HepG2 (cell line): Measurements from ENCODE around the gene ZNF19. TPM values are rescaled to one million over a fixed set of nuclear protein-coding genes. Genes with fewer than 3 reads are reported as not detected.

Source experiments
- GABPB1 ChIP-seq: IDR thresholded peaks from 2 replicates; pipeline ENCODE4 v1.6.1; 2016; ENCODE audit warnings: mild to moderate bottlenecking, missing genetic modification reagents, moderate library complexity, missing compliant biosample characterization
- HDAC1 ChIP-seq: sonication (generic); formaldehyde crosslinking; IDR thresholded peaks from 2 replicates; pipeline ENCODE4 v1.5.1; 2020; ENCODE audit warnings: mild to moderate bottlenecking, missing genetic modification reagents
- HDAC6 ChIP-seq: fragments of 200-600 bp; sonication (generic); IDR thresholded peaks from 2 replicates; pipeline ENCODE4 v1.7.0; 2017; ENCODE audit warnings: mild to moderate bottlenecking, antibody characterized with exemption, low read length, low read depth
- HNRNPH1 ChIP-seq: fragments of 200-400 bp; formaldehyde crosslinking; optimal IDR thresholded peaks from 2 replicates; pipeline ENCODE3; 2017; ENCODE audit warnings: mild to moderate bottlenecking, low read depth, low read length
- KLF12 ChIP-seq: sonication (generic); formaldehyde crosslinking; IDR thresholded peaks from 2 replicates; pipeline ENCODE4 v1.4.0; 2020; ENCODE audit warnings: missing genetic modification reagents, borderline replicate concordance
- KMT2A ChIP-seq: sonication (generic); formaldehyde crosslinking; IDR thresholded peaks from 2 replicates; pipeline ENCODE4 v1.4.0; 2020; ENCODE audit warnings: missing genetic modification reagents
- NKX3-1 ChIP-seq: sonication (generic); formaldehyde crosslinking; IDR thresholded peaks from 2 replicates; pipeline ENCODE4 v1.5.0; 2020; ENCODE audit warnings: missing genetic modification reagents
- PBX3 ChIP-seq: sonication (generic); formaldehyde crosslinking; IDR thresholded peaks from 2 replicates; pipeline ENCODE4 v1.8.1; 2023; ENCODE audit warnings: missing genetic modification reagents, inconsistent platforms, borderline replicate concordance
- SALL2 ChIP-seq: sonication (generic); formaldehyde crosslinking; IDR thresholded peaks from 2 replicates; pipeline ENCODE4 v1.8.1; 2023; ENCODE audit warnings: mild to moderate bottlenecking, missing genetic modification reagents, inconsistent platforms
- SETDB1 ChIP-seq: sonication (generic); formaldehyde crosslinking; IDR thresholded peaks from 2 replicates; pipeline ENCODE4 v1.5.1; 2020; ENCODE audit warnings: missing genetic modification reagents, mild to moderate bottlenecking, borderline replicate concordance
- SMARCC2 ChIP-seq: fragments of 450-650 bp; IDR thresholded peaks from 2 replicates; pipeline ENCODE4 v1.6.1; 2017; ENCODE audit warnings: antibody characterized with exemption, mild to moderate bottlenecking
- SP5 ChIP-seq: IDR thresholded peaks from 2 replicates; pipeline ENCODE4 v1.6.1; 2016; ENCODE audit warnings: low read depth, borderline replicate concordance
- ZBTB33 ChIP-seq: sonication (generic); formaldehyde crosslinking; IDR thresholded peaks from 2 replicates; pipeline ENCODE4 v1.4.0; 2020; ENCODE audit warnings: missing genetic modification reagents
- ZBTB46 ChIP-seq: sonication (generic); formaldehyde crosslinking; IDR thresholded peaks from 2 replicates; pipeline ENCODE4 v1.4.0; 2020; ENCODE audit warnings: mild to moderate bottlenecking, missing genetic modification reagents, borderline replicate concordance
- ZNF512B ChIP-seq: sonication (generic); formaldehyde crosslinking; IDR thresholded peaks from 2 replicates; pipeline ENCODE4 v1.5.1; 2020; ENCODE audit warnings: missing genetic modification reagents, mild to moderate bottlenecking, borderline replicate concordance
- ZNF556 ChIP-seq: sonication (generic); formaldehyde crosslinking; IDR thresholded peaks from 2 replicates; pipeline ENCODE4 v1.4.0; 2020; ENCODE audit warnings: mild to moderate bottlenecking, missing genetic modification reagents, borderline replicate concordance
- ZNF558 ChIP-seq: sonication (generic); formaldehyde crosslinking; IDR thresholded peaks from 2 replicates; pipeline ENCODE4 v1.9.0; 2022; ENCODE audit warnings: mild to moderate bottlenecking, missing genetic modification reagents, borderline replicate concordance
- ZNF670 ChIP-seq: sonication (generic); formaldehyde crosslinking; IDR thresholded peaks from 2 replicates; pipeline ENCODE4 v1.8.0; 2022; ENCODE audit warnings: mild to moderate bottlenecking, missing genetic modification reagents, borderline replicate concordance
- ZNF775 ChIP-seq: sonication (generic); formaldehyde crosslinking; IDR thresholded peaks from 2 replicates; pipeline ENCODE4 v1.4.0; 2020; ENCODE audit warnings: missing genetic modification reagents, mild to moderate bottlenecking, moderate library complexity, borderline replicate concordance
- polyA plus RNA-seq, 8 experiments: library from polyadenylated mRNA; depleted of rRNA in 3 of 8; stranded (reverse) in 7 of 8; unstranded in 1 of 8; fragments of >200 nt; fragmentation: Illumina TruSeq in 4 of 8; extraction: Trizol in 4 of 8; gene quantifications; 2 replicates each; pipeline versions ENCODE4 v1.2.1 to v1.2.3, GENCODE V29; 2011 to 2016; ENCODE audit warnings: low read depth in 4 of 8, missing spikeins in 1 of 8, mixed read lengths in 1 of 8; ENCODE audit not compliant: insufficient read depth in 1 of 8
- total RNA-seq, 5 experiments: library from RNA; depleted of rRNA; stranded (reverse); fragments of >200 nt; fragmentation: Illumina TruSeq; extraction: Trizol; gene quantifications; 2 replicates each; pipeline ENCODE4 v1.2.3, GENCODE V29; 2016; ENCODE audit warnings: low read depth in 1 of 5

Gene ZNF19
- total and polyA plus RNA-seq, 2 of the 13 experiments (the other 11 are each of a cell fraction or from before 2014, with no cell fraction given): 3.2 to 5.8 TPM

GRCh38 chr16:71426069-71426879 lies 62.9 kb downstream of the ZNF19 start (continued):
- TF ChIP-seq ZNF558 (CRISPR knock-in tag) (no peak), KLF12 (CRISPR knock-in tag) (peak; percentile 89), SP5 (peak; percentile 76; the same call in 1 of the 2 replicates), ZBTB33 (CRISPR knock-in tag) (peak; percentile 77), HDAC6 (no peak), ZNF775 (CRISPR knock-in tag) (0 out of 2 replicates have a peak, but pooled peaks have one; percentile 84), PBX3 (CRISPR knock-in tag) (0 out of 2 replicates have a peak, but pooled peaks have one; percentile 49), SETDB1 (CRISPR knock-in tag) (no peak), ZNF670 (no peak; the same call in 1 of the 2 replicates), GABPB1 (CRISPR knock-in tag) (peak; percentile 74), HNRNPH1 (no peak), ZNF512B (no peak; the same call in 1 of the 2 replicates), SMARCC2 (no peak), ZBTB46 (peak; percentile 90; the same call in 1 of the 2 replicates), ZNF556 (CRISPR knock-in tag) (peak; percentile 99), KMT2A (CRISPR knock-in tag) (peak; percentile 87), NKX3-1 (CRISPR knock-in tag) (peak; percentile 75), HDAC1 (peak; percentile 96), SALL2 (peak; percentile 91)
